HG03097 (cell line): Measurements from ENCODE around the gene PCNT.
"Not testable (repeated sequence)": the region's sequence is repeated elsewhere in the genome, so short reads cannot be mapped to it uniquely, and the experiment has no call there.

Experiments used
- ATAC-seq: cut with Tn5 transposase; IDR thresholded peaks from one replicate; pipeline ENCODE4 v1.9.1; 2021; ENCODE audit not compliant: unreplicated experiment, low FRiP score

The PCNT gene

DNA sequence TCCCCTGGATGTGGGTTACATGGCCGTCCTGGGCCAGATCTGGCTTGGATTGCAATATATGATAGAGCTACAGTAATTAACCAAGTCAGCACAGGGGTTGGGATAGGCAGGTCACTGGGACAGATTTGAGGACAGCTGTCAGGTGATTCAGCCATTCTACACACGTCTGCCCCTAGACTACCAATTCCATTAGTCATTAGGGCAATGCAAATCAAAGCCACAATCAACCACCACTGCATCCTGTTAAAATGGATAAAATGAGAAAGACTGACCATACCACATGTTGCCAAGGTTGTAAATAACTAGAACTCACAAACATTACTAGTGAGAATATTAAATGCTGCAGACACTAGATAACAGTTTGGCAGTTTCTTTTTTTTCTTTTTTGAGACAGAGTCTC is 16.3 kb upstream of the PCNT start:
- ATAC-seq, result no peak

DNA sequence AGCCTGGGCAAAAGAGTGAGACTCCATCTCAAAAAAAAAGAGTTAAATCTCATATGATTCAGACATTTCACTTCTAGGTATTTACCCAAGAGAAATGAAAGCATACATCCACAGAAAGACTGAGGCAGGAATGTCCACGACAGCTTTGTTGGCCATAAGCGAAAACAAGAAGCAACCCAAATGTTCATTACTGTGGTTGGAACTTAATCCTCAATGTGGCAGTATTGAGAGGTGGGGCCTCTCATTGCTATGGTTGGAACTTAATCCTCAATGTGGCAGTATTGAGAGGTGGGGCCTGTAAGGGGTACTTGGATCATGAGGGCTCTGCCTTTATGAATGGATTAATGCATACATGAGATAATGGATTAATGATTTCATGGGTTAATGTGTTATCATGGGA is 15.5 kb upstream of the PCNT start:
- ATAC-seq, result no peak

DNA sequence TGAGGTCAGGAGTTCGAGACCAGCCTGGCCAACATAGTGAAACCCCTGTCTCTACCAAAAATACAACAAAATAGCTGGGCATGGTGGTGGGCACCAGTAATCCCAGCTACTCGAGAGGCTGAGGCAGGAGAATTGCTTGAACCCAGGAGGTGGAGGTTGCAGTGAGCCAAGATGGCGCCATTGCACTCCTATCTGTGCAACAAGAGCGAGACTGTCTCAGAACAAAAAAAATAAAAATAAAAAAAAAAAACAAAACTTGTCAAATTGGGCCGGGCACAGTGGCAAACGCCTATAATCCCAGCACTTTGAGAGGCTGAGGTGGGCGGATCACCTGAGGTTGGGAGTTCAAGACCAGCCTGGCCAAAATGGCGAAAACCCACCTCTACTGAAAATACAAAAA is 13.7 kb upstream of the PCNT start:
- not testable (repeated sequence) for ATAC-seq

DNA sequence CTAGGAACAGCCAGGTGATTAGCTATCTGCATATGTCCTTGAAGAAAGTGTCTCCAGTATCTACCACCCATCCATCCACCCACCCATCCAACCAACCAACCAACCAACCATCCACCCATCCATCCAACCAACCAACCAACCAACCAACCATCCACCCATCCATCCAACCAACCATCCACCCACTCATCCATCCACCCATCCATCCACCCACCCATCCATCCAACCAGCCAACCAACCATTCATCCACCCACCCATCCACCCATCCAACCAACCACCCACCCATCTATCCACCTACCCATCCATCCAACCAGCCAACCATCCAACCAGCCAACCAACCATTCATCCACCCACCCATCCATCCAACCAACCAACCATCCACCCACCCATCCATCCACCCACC is 12.4 kb upstream of the PCNT start:
- no peak for ATAC-seq

DNA sequence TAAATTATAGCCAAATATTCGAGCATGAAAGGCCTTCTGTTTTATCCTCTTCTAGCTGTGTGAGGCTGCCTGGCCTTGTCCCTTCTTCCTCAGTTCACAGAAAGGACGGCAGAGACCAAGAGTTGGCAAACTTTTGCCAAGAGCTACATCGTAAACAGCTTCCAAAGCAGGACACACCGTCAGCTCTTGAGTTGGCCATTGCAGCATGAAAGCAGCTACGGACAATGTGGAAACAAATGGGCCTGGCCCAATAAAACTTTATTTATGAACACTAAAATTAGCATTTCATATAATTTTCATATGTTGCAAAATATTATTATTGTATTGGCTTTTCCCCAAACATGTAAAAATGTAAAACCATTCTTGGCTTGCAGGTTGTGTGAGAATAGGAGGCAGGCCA is 11.0 kb upstream of the PCNT start:
- ATAC-seq, result no peak

DNA sequence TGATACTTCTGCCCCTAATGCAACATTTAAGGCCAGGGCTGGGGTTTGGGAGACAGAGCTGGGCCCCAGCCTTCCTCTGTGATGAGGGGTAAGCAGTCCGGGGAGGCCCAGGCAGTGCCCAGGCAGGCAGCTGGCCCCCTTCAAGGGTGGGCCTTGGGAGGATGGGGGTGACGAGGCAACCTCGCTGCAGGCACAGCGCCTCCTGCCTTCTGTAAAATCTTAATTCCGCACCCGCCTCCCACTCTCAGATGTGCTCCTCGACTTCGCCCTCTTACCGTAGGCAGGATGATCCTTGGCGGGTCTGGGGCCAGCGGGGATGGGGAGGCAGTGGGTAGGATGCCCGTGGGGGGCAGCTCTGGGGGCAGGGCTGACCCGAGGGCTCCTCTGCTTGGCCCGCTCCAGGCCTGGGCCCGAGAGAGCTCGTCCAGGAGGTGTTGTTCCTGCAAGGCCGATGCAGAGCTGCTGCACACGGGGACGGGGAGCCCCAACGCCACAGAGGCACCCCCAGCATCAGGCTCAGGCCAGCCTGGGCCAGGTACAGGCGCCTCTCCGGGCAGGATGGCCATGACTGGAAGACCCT is 9.4 kb upstream of the PCNT start:
- no peak for ATAC-seq

DNA sequence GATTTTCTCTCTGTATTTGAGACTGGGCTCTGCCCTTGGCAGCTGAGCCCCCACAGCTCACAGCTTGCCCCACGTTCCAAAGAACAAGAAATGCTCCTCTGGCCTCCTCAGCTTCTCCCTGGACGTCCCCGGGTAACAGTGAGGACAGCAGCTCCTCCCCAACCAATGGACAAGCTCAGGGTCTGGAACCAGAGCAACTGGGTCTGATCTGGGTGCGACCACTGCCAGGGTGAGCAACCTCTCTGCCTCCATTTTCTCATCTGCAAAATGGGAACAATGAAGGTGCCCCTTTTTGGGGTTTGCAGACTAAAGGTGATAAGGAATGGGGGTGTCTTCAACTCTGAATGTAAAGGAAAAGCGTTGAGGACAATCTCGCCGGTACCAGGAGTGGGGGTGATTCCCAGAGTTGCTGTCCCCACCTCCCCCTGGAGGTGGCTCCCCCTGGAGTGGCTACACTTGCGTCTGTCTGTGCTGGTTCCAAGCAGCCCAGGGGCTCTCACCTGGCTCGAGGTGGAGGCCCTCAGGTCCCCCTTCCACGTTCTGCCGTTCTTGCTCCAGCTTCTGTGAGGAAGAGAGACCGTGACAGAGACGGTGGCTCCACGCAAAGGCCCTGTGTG is 7.1 kb upstream of the PCNT start:
- no peak for ATAC-seq

DNA sequence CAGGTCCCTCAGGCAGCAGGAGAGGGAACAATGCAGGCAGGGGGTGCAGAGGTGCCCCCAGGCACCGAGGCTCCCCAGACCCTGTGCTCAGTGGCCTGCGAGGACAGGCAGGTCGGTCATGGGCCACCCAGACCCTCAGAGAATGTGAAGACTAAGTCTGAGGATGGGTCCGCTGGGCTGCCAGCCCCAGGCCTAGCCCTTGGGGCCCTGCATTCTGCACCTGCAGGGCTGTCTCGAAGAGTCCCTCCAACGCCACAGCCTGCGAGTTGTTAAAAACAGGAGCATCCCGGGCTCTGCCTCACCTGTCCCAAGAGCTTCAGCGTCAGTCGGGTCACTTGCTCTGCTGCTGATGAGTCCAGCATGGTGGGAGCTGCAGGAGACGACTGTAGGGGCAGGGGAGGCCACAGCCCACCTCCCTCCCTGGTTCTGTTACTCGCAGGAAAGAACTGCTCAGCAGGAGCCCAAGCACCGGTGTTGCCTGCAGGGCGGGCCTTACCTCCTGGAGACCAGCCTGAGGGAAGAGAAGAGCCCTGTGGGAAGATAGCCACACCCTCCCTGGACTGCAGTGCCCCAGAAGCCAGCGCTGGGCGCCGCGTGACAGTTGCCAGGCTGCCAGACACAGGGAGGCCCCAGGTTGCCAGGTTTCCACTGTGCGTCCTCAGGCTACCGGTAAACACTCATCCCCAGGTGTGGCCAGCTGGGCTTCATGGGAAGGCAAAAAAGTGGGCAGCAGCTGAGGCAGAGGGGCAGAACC is 6.1 kb upstream of the PCNT start:
- no peak for ATAC-seq

DNA sequence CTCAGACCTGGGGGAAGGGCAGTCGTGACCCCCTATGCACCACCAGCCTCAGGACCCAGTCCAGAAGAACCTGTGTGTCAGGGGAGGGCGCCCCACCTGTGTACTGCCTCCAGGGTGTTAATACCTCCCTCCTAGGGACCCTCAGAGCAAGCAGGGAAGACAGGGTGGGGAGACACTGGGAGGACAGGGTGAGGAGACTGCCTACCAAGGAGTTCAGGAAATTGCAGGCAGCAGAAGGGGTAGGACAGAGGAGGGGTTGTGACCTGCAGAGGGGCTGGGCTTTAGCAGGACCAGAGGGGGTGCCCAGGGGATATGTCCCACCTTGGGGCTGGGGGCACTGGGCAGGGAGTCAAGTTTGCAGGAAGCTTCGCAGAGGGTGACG is 5.5 kb upstream of the PCNT start:
- ATAC-seq, result no peak

DNA sequence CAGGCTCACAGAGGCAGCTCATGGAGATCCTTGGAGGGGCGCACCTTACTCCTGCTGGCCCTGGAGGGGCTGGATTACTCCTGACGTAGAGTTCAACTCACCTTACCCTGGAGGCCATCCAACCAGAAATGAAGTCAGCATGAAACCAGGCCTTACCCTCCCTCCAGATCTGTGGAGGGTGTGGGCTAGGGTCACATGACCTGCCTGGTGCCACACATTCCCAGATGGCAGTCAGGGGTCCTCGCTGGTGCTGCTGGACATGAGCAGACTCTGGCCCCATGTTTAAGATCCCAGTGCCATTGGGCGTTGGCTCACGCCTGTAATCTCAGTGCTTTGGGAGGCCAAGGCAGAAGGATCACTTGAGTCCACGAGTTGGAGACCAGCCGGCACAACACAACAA is 4.8 kb upstream of the PCNT start:
- ATAC-seq, result no peak

DNA sequence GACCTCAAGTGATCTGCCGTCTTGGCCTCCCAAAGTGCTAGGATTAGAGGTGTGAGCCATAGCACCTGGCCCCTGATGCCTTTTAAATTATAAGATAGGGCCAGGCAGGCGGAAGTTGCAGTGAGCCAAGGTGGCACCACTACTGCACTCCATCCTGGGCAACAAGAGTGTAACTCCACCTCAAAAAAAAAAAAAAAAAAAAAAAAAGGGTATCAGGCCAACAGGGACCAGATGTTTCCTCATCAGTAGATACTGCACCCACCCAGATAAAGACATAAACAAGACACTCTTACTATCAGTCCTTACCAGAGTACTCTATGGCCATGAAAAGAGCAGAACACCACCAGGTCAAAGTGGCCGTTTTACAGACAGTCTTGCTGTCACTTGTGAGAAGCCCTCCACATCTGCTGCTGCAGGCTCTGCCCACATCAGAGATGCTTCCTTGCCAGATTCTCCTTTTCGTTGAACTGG is 3.6 kb upstream of the PCNT start:
- no peak for ATAC-seq

DNA sequence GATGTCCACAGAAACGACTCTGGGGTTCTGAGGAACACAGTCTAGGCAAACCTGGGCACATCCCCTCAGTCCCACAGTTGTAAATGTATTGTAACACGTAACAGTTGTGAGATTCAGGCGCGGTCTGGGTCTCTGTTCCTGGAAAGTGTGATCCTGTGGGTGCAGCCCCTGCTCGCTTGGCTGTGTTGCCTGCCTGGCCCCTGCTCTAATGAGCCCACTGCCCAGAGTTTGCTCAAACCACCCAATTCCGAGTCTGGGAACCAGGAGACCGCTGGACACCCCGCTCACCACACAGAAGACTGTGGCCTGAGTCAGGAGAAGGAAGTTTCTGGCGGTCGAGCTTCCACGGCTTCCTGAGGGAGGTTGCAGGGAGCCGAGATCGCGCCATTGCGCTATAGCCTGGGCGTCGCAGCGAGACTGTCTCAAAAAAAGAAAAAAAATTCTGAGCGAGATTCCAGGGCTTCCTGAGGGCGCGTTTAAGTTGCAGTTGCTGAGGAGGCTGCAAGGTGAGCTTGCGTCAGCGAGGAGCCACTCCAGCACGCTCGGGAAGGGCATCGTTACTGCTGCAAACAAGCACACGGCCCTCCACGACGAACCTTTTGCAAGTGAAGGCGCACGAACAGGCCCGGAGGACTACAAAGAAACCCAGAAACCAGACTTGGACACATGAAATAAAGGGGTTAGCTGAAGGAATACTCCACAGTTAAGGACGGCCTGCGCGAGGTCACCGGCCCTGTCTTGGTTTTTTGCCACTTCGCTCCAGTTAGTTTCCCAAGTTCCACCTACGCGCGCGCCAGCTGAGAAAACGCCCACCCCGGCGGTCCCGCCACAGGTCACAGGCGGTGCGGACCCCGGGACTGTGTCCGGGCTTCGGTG is 1.4 kb upstream of the PCNT start:
- ATAC-seq, result no peak

DNA sequence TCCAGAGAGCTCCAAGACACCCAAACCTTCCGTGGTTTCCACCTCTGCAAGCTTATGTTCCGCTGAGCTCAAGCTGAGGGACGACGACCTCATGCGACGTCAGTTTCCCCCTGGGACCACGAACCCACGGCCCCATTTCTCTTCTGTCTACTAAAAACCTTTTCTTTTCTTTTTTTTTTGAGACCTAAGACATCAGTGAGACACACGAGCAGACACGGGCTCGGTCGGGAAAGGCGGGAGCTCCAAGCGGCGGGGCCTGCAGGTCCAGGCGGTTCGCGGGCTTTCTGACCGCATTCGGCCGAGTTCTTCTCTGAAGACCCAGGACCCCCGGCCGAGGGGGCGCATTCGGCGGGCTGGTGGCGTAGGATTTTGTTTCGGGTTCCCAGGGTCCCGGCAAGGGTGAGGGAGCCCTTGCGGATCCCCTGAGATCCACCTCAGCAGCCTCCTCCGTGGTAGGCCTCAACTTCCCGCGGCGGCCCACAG is 688 bp upstream of the PCNT start:
- peak; percentile 15 for ATAC-seq

DNA sequence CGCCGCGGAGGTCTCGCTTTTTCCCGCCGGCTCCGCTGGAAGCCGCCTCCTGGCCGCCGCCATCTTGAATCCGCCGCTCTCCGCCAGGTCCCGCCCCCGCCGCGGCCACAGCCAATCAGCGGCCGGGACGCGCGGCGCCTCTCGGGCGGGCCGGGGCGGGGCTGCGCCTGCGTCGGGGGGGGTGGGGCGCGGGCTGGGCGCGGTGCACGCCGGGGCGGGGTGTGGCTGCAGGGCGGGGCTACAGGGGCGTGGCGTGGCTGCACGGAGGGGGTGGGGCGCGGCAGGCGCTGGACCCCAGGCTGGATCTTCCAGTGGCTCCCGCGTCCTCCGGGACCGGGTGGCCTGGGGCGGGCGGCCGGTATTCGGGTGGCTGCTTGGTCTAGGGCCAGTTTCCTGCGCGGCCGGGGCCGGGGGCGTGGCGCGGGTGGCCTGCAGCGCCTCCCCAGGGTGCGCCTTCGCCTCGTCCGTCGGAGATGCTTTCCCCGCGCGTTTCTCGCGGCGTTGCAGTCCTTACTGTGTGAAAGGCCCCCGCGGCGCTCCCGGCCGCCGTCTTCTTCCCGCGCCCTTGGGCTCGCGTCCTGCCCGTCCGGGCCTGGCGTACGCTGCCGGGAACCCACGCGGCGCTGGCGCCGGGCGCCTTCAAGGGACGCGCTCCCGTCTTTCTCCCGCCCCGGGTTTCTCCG is 575 bp downstream of the PCNT start:
- peak; percentile 49 for ATAC-seq

DNA sequence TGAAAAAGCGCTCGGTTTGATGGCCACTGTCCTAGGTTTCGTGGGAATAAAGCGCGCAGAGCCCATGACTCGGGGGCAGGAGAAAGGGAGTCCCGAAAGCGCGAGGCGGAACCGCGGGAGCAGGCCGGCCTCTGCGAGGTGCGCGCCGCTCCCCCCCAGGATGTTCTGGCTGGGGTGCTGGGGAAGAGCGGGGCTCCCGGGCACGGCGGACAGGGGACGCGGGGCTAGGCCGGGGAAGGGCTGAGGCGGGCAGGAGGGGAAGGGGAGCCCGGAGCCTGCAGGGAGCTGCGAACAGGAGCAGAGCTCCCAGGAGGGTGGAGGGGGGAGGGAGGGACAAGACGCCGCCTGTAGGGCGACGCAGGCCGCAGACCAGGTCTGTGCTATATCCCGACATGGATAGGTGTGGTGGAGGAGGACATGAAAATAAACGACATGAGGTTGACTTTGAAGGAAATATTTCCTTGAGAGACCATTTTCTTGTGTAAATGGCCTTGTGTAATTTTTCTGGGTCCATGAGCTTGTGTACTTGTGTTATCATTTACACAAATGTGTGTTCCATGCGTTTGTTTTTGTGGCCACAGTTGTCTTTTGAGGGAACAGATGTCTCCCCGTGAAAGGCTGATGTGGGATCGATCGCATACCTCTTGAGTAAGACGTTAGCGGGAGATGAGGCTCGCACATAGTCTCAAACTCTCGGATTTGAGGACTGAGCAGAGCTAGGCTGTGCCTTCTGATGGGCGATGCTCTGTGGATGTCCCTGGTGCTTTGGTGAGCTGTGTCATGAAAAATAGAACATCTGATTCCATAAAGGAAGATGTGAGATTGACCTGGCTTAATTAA is 1.3 kb downstream of the PCNT start:
- ATAC-seq, result no peak

DNA sequence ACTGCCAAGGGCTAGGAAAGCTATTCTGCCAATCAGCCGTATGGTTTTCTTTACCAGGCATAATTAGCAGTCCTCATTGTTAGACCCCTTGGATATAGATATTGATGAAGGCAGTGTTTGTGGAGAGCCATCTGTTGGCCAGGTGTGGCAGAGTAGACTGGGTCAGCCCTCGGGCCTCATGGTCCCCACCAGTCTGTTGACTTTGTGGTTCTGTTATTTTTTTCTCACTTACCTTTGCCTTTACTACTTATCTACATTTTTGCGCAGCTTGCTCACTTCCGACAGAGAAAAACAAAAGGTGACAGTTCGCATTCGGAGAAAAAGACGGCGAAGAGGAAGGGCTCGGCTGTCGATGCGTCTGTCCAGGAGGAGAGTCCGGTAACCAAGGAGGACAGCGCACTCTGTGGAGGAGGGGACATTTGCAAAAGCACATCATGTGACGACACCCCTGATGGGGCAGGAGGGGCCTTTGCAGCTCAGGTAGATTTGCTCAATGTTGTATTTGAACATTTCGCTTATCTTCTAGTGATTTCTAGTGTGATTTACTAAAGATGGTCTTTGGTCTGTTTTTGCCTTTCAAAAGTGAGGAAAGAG is 2.3 kb downstream of the PCNT start:
- no peak for ATAC-seq

DNA sequence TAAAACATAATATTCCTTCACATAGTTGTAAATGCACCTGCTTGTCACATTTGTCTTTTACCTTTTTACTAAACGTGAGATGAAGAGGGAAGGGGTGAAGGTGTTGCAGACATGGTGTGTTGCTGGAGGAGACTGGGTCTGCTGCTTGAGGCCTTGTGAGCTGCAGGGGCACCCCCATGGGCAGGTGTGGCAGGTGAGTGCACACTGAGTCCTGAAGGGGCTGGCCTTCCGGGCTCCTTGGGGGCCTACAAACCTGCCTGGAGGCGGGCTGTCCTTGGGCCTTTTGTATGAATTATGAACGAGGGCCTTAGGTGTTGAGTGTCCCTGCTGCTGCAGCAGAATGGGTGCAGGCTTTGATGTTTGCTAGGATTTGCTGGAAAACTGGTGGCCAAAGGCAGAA is 3.8 kb downstream of the PCNT start:
- ATAC-seq, result no peak

DNA sequence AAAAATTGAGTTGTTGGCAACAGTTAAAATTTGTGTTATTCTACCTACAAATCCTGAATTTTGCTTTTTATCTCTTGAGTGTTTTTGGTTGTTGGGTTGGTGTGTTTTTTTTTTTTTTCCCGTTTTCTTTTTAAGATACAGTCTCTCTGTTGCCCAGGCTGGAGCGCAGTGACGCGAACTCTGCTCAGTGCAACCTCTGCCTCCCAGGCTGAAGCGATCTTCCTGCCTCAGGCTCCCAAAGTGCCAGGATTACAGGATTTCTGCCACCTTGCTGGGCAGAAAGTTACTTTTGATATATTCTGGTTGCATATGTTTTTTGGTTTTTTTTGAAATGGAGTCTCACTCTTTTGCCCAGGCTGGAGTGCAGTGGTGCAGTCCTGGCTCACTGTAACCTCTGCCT is 4.2 kb downstream of the PCNT start:
- ATAC-seq, result no peak

DNA sequence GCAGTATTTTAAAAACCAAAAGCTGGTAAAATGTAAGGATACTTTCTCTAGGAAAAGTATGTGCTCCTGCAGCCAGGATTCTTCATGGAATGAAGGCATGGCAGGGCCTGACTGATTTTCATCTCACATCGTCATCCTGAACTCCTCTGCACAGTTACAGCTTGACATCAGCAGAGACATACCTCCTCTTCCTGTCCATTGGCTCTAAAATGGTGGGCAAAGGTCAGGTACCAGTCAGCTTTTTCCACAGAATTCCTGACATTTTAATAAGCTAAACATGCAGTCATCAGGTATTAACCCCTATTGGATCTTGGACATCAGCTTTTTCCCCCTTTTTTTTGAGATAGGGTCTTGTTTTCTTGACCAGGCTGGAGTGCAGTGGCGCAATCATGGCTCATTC is 5.8 kb downstream of the PCNT start:
- no peak for ATAC-seq
